Measurements from ENCODE around the gene EEF1AKMT4. TPM values are rescaled to one million over a fixed set of nuclear protein-coding genes. Genes with fewer than 3 reads are reported as not detected.

The EEF1AKMT4 gene
- total RNA-seq, 2 donors from 2014 or later, result 4.1 to 11.7 TPM

DNA sequence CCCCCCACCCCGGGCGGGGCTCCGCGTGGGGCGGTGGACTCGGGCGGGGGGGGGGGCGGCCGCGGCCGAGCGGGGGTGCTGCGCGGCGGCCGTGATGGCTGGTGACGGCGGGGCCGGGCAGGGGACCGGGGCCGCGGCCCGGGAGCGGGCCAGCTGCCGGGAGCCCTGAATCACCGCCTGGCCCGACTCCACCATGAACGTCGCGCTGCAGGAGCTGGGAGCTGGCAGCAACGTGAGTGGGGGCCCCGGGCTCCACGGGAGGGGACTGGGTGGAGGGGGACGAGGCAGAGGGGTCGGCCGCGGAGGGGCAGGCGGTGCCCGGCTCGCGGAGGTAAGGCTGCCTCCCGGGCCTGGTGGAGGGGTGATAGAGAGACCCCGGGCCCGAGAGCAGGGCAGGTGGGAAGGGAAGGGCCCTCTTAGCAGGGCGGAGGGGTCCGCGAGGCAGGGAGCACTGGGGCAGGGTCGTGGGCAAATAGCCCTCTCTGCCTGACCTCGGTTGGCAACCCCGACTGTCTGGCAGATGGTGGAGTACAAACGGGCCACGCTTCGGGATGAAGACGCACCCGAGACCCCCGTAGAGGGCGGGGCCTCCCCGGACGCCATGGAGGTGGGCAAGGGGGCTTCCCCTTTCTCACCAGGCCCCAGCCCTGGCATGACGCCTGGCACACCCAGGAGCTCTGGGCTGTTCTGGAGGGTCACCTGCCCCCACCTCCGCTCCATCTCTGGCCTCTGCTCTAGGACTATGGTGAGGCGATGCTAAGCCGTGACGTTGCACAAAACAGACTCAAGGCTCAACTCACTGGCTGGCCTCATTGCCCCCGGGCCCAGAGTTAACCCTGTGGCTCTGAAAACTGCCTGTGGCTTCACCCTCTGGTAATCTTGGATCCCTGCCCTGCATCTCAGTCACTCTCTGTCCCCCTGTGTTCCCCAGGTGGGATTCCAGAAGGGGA lies 26.8 kb downstream of the EEF1AKMT4 start, which contains the start of gene ECE2:
ECE2 (plus strand) TSS at position 62 of the 950 bp plus-strand sequence; CDS start at position 194, 132 bp downstream.
- Histone ChIP-seq H3K36me3 (no peaks in the 10 kb centered on the region), H3K27ac (no peak within 1 kb of the TSS), H3K9me3 (no peaks in the 10 kb centered on the region), H3K27me3 (peaks cover 22% of the 10 kb centered on the region), H3K4me1 (no peaks in the 10 kb centered on the region), H3K4me3 (no peak within 1 kb of the TSS), H3K9ac (ENCODE audit: low read depth in 2 of 2, low read length in 2 of 2) (no peak within 1 kb of the TSS)
- TF ChIP-seq, protein P1, sequence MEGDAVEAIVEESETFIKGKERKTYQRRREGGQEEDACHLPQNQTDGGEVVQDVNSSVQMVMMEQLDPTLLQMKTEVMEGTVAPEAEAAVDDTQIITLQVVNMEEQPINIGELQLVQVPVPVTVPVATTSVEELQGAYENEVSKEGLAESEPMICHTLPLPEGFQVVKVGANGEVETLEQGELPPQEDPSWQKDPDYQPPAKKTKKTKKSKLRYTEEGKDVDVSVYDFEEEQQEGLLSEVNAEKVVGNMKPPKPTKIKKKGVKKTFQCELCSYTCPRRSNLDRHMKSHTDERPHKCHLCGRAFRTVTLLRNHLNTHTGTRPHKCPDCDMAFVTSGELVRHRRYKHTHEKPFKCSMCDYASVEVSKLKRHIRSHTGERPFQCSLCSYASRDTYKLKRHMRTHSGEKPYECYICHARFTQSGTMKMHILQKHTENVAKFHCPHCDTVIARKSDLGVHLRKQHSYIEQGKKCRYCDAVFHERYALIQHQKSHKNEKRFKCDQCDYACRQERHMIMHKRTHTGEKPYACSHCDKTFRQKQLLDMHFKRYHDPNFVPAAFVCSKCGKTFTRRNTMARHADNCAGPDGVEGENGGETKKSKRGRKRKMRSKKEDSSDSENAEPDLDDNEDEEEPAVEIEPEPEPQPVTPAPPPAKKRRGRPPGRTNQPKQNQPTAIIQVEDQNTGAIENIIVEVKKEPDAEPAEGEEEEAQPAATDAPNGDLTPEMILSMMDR (IDR thresholded peaks at IDR 0.05), result no peak
- no peak for DNase-seq
- intact Hi-C loops (cut with DNase I), result no loop called here

DNA sequence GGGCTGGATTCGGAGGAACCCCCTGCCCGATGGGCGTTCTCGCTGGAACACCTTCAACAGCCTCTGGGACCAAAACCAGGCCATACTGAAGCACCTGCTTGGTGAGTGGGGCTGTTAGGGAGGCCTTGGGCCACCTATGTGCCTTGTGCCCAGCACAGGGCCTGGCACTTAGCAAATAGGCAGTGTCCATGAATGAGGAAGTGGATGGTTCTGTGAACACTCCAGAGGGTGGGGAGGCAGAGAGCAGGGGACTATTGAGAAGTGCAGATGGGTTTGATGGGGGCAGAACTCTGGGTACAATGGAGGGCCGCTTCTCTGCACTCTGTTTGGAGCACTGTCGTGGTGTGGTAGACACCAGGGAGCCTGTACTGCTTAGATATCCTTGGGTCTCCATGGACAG lies 27.9 kb downstream of the EEF1AKMT4 start:
- Histone ChIP-seq H3K9me3 (no peaks in the 10 kb centered on the region), H3K27ac (no peak overlapping the region), H3K4me3 (no peak overlapping the region), H3K4me1 (no peaks in the 10 kb centered on the region), H3K36me3 (no peaks in the 10 kb centered on the region), H3K9ac (ENCODE audit: low read depth in 2 of 2, low read length in 2 of 2) (no peak overlapping the region), H3K27me3 (peaks cover 22% of the 10 kb centered on the region)
- DNase-seq, result no peak
- intact Hi-C loops (cut with DNase I), result no loop called here
- TF ChIP-seq, protein P1 (IDR thresholded peaks at IDR 0.05), result no peak

DNA sequence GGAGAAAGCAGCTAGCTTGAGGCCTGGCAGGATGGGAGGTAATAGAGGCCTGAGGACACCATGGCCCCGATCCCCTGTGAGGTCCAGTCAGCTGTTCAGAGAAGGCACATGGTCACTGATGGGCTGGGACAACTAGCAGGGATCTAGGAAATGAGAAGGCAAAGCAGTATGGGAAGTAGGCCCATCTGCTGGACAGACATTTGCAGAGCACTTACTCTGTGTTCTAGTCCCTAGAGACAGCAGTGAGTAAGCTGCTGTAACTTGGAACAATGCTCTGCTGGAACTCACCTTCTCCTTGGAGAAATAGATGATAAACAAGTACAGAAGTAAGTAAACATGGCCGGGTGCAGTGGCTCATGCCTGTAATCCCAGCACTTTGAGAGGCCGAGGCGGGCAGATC lies 33.5 kb downstream of the EEF1AKMT4 start:
- no peaks in the 10 kb centered on the region for H3K9me3 ChIP-seq
- intact Hi-C loops (cut with DNase I), result loop anchor here (10.0 kb wide), 1 partner anchor 238 kb away; no protein-coding TSS in a partner anchor

DNA sequence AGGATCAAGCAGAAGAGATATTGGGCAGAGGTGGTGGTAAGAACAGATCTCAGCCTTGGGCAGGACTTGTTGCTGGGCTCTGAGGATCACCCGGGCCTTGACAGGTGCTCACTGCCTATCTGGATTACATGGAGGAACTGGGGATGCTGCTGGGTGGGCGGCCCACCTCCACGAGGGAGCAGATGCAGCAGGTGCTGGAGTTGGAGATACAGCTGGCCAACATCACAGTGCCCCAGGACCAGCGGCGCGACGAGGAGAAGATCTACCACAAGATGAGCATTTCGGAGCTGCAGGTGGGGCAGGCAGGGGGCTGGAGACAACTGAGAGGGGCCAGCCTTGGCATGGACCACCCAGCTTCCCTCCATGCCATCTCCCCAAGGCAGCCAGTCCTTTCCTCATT lies 34.2 kb downstream of the EEF1AKMT4 start:
- no peaks in the 10 kb centered on the region for H3K4me1 ChIP-seq
- H3K9ac ChIP-seq (ENCODE audit: low read depth in 2 of 2, low read length in 2 of 2), result no peak overlapping the region
- H3K9me3 ChIP-seq, result no peaks in the 10 kb centered on the region
- no peak overlapping the region for H3K27ac ChIP-seq
- no peak overlapping the region for H3K4me3 ChIP-seq
- no peaks in the 10 kb centered on the region for H3K36me3 ChIP-seq
- no peaks in the 10 kb centered on the region for H3K27me3 ChIP-seq
- intact Hi-C loops (cut with DNase I), result loop anchor here (10.0 kb wide), 1 partner anchor 239 kb away; no protein-coding TSS in a partner anchor
- TF ChIP-seq, protein P1 (IDR thresholded peaks at IDR 0.05), result no peak
- no peak for DNase-seq

More for the DNA sequence above, 33.5 kb downstream of the EEF1AKMT4 start:
- Histone ChIP-seq H3K4me3 (no peak overlapping the region), H3K9ac (ENCODE audit: low read depth in 2 of 2, low read length in 2 of 2) (no peak overlapping the region), H3K27me3 (no peaks in the 10 kb centered on the region), H3K27ac (no peak overlapping the region), H3K4me1 (no peaks in the 10 kb centered on the region), H3K36me3 (no peaks in the 10 kb centered on the region)
- DNase-seq, result no peak
- TF ChIP-seq, protein P1 (IDR thresholded peaks at IDR 0.05), result no peak

DNA sequence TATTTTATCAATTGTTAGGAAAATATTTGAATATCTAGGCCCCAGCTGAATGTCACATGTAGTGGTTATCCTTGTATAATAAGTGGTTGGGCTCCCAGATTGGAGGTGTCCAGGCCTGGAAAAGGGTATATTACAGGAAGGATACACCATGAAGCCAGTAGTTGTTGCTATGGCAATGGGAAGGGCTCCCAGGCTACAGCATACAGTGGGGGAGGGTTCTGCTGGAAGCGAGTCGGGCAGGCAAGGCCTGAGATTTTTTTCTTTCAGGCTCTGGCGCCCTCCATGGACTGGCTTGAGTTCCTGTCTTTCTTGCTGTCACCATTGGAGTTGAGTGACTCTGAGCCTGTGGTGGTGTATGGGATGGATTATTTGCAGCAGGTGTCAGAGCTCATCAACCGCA lies 35.2 kb downstream of the EEF1AKMT4 start:
- no peak overlapping the region for H3K27ac ChIP-seq
- peak; percentile 27 for DNase-seq
- no peak overlapping the region for H3K4me3 ChIP-seq
- no peaks in the 10 kb centered on the region for H3K27me3 ChIP-seq
- TF ChIP-seq, protein P1 (IDR thresholded peaks at IDR 0.05), result no peak
- H3K9ac ChIP-seq (ENCODE audit: low read depth in 2 of 2, low read length in 2 of 2), result no peak overlapping the region
- H3K9me3 ChIP-seq, result no peaks in the 10 kb centered on the region
- intact Hi-C loops (cut with DNase I), result loop anchor here (10.0 kb wide), 1 partner anchor 240 kb away; no protein-coding TSS in a partner anchor
- no peaks in the 10 kb centered on the region for H3K4me1 ChIP-seq
- H3K36me3 ChIP-seq, result no peaks in the 10 kb centered on the region
